ENCODE measurements around the gene XYLT1. TPM values are rescaled to one million over a fixed set of nuclear protein-coding genes. Genes with fewer than 3 reads are reported as not detected.

Gene XYLT1
- total RNA-seq, 1 experiment from 2014 or later, result not detected

GRCh38 chr16:17270683-17271109, 200.1 kb downstream of the XYLT1 start:
- Histone ChIP-seq H3K9me3 (ENCODE audit: low read length) (no peaks in the 10 kb centered on the region), H4K20me1 (ENCODE audit: low read length) (no peaks in the 10 kb centered on the region), H3K9me2 (replicated peaks; ENCODE audit: low read length) (no peaks in the 10 kb centered on the region), H3K4me2 (ENCODE audit: low read length) (no peak overlapping the region), H3K36me3 (ENCODE audit: low read depth, low read length) (no peaks in the 10 kb centered on the region), H3F3A (ENCODE audit: low read length, unreplicated experiment) (no peaks in the 10 kb centered on the region), H3K27me3 (ENCODE audit: low read length) (no peaks in the 10 kb centered on the region), H3K27ac (ENCODE audit: low read length) (no peak overlapping the region), H2AFZ (ENCODE audit: low read length) (no peak overlapping the region), H3K4me1 (ENCODE audit: insufficient read depth, low read length) (no peaks in the 10 kb centered on the region), H3K9ac (ENCODE audit: low read length) (no peak overlapping the region), H3K4me3 (ENCODE audit: low read length) (no peak overlapping the region), H3K79me2 (ENCODE audit: low read length) (no peaks in the 10 kb centered on the region)
- DNase-seq (no peak), ATAC-seq (no peak)
- CTCF ChIA-PET, result no interaction called here
- no peak for TF ChIP-seq CTCF (conservative IDR thresholded peaks at IDR 0.05; ENCODE audit: low read depth, low read length)
- no peak for TF ChIP-seq EZH2 (IDR thresholded peaks at IDR 0.05; ENCODE audit: low read length, unreplicated experiment)
- TF ChIP-seq EZH2phosphoT487 (IDR thresholded peaks at IDR 0.05; ENCODE audit: borderline replicate concordance, low read length), result no peak
- POLR2A ChIA-PET (ENCODE audit: unreplicated experiment), result no interaction called here
- intact Hi-C loops (cut with micrococcal nuclease), result no loop called here
- no TSS peak for BruUV-seq (replicated peaks)

- H3K79me2 ChIP-seq (ENCODE audit: low read length), result no peaks in the 10 kb centered on the region
- H3F3A ChIP-seq (ENCODE audit: low read length, unreplicated experiment), result no peaks in the 10 kb centered on the region
- no peaks in the 10 kb centered on the region for H3K36me3 ChIP-seq (ENCODE audit: low read depth, low read length)
- DNase-seq (no peak), ATAC-seq (no peak)
- H3K27me3 ChIP-seq (ENCODE audit: low read length), result no peaks in the 10 kb centered on the region
- H3K9ac ChIP-seq (ENCODE audit: low read length), result no peak overlapping the region
- CTCF ChIA-PET, result no interaction called here
- H4K20me1 ChIP-seq (ENCODE audit: low read length), result no peaks in the 10 kb centered on the region
- H3K4me3 ChIP-seq (ENCODE audit: low read length), result no peak overlapping the region
- H3K9me3 ChIP-seq (ENCODE audit: low read length), result no peaks in the 10 kb centered on the region
- H3K4me1 ChIP-seq (ENCODE audit: insufficient read depth, low read length), result no peaks in the 10 kb centered on the region
- TF ChIP-seq EZH2 (IDR thresholded peaks at IDR 0.05; ENCODE audit: low read length, unreplicated experiment), result no peak
- TF ChIP-seq EZH2phosphoT487 (IDR thresholded peaks at IDR 0.05; ENCODE audit: borderline replicate concordance, low read length), result no peak
- no peak for TF ChIP-seq CTCF (conservative IDR thresholded peaks at IDR 0.05; ENCODE audit: low read depth, low read length)
- no peak overlapping the region for H2AFZ ChIP-seq (ENCODE audit: low read length)
- H3K4me2 ChIP-seq (ENCODE audit: low read length), result no peak overlapping the region
- POLR2A ChIA-PET (ENCODE audit: unreplicated experiment), result no interaction called here
- intact Hi-C loops (cut with micrococcal nuclease), result no loop called here
- no TSS peak for BruUV-seq (replicated peaks)
- no peaks in the 10 kb centered on the region for H3K9me2 ChIP-seq (replicated peaks; ENCODE audit: low read length)
- no peak overlapping the region for H3K27ac ChIP-seq (ENCODE audit: low read length)
Measured at GRCh38 chr16:17270111-17270510, 200.6 kb downstream of the XYLT1 start.

DNA sequence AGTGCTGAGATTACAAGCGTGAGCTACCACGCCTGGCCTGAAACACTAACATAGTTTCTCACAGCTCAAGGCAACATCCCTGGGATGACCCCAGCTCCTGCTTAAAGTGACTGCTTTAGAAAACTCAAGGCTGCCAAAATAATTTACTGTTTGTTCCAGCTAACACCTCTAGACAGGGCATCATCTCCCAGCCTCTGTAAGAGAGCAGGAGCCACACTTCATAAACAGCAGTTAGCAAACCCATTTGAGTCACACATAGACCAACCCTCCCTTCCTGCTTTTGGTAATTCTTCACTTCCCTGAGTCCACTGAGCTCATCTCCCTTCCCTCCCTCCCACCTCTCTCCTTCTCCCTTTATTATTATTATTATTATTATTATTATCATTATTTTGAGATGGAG, 201.3 kb downstream of the XYLT1 start:
- Histone ChIP-seq H3K79me2 (ENCODE audit: low read length) (no peaks in the 10 kb centered on the region), H3K4me3 (ENCODE audit: low read length) (no peak overlapping the region), H3K4me1 (ENCODE audit: insufficient read depth, low read length) (no peaks in the 10 kb centered on the region), H4K20me1 (ENCODE audit: low read length) (no peaks in the 10 kb centered on the region), H3F3A (ENCODE audit: low read length, unreplicated experiment) (no peaks in the 10 kb centered on the region), H3K9me2 (replicated peaks; ENCODE audit: low read length) (no peaks in the 10 kb centered on the region), H2AFZ (ENCODE audit: low read length) (no peak overlapping the region), H3K9ac (ENCODE audit: low read length) (no peak overlapping the region), H3K4me2 (ENCODE audit: low read length) (no peak overlapping the region), H3K27me3 (ENCODE audit: low read length) (no peaks in the 10 kb centered on the region), H3K27ac (ENCODE audit: low read length) (no peak overlapping the region), H3K9me3 (ENCODE audit: low read length) (no peaks in the 10 kb centered on the region), H3K36me3 (ENCODE audit: low read depth, low read length) (no peaks in the 10 kb centered on the region)
- ChIA-PET POLR2A (ENCODE audit: unreplicated experiment) (no interaction called here), CTCF (no interaction called here)
- ATAC-seq, result no peak
- DNase-seq, result no peak
- no peak for TF ChIP-seq EZH2 (IDR thresholded peaks at IDR 0.05; ENCODE audit: low read length, unreplicated experiment)
- no peak for TF ChIP-seq EZH2phosphoT487 (IDR thresholded peaks at IDR 0.05; ENCODE audit: borderline replicate concordance, low read length)
- TF ChIP-seq CTCF (conservative IDR thresholded peaks at IDR 0.05; ENCODE audit: low read depth, low read length), result no peak
- no TSS peak for BruUV-seq (replicated peaks)
- intact Hi-C loops (cut with micrococcal nuclease), result no loop called here
